Activated naive CD4-positive, alpha-beta T cell treated with anti-CD3 and anti-CD28 coated beads, Interleukin-2, amount 50 U/mL, for 72 hours (primary cell): ENCODE data around the gene TMEM200B. TPM values are rescaled to one million over a fixed set of nuclear protein-coding genes. Genes with fewer than 3 reads are reported as not detected.
"Not testable (repeated sequence)": the region's sequence is repeated elsewhere in the genome, so short reads cannot be mapped to it uniquely, and the experiment has no call there.

ENCODE experiments used
- ATAC-seq, 2 donors: fragments of 150-1000 bp; cut with Tn5 transposase; 2 replicates each; pipeline ENCODE4 v1.10.0; 2021; ENCODE audit warnings: mild to moderate bottlenecking in 2 of 2, moderate library complexity in 2 of 2
- DNase-seq, 2 donors: peaks; one replicate each; pipeline ENCODE4 v3.0.0; 2021 to 2022; ENCODE audit warnings: low spot score in 2 of 2
- H3K27ac Mint-ChIP-seq, 2 donors: one replicate each; pipeline ENCODE4 v1.8.0; 2022; ENCODE audit warnings: mild to moderate bottlenecking in 2 of 2, mixed read lengths in 2 of 2
- H3K36me3 Mint-ChIP-seq, 2 donors: one replicate each; pipeline ENCODE4 v1.8.0; 2022; ENCODE audit warnings: mixed read lengths in 2 of 2
- H3K9me3 Mint-ChIP-seq, 2 donors: one replicate each; pipeline ENCODE4 v1.8.0; 2022; ENCODE audit warnings: mixed read lengths in 2 of 2
- total RNA-seq, 2 donors: library from RNA; stranded (reverse); gene quantifications; one replicate each; pipeline ENCODE4 v1.2.3, GENCODE V29; 2022

TMEM200B gene
- total RNA-seq, 2 donors from 2014 or later: 0.43 to 4.0 TPM

GRCh38 chr1:29148656-29149491 is 25.2 kb upstream of the TMEM200B start:
- DNase-seq (no peak), ATAC-seq (no peak)
- Mint-ChIP-seq H3K27ac (peak overlapping the region in 1 of 2 donors; percentile 93), H3K36me3 (peaks cover 45 to 81% of the 10 kb centered on the region in 2 donors), H3K9me3 (peaks cover 0 to 11% of the 10 kb centered on the region in 2 donors)

GRCh38 chr1:29145739-29146437 is 22.2 kb upstream of the TMEM200B start:
- ATAC-seq: no peak
- H3K36me3 Mint-ChIP-seq: peaks cover 43 to 63% of the 10 kb centered on the region in 2 donors
- H3K27ac Mint-ChIP-seq: peak overlapping the region in 1 of 2 donors; percentile 0
- peaks cover 0 to 11% of the 10 kb centered on the region in 2 donors for H3K9me3 Mint-ChIP-seq
- no peak for DNase-seq

GRCh38 chr1:29144178-29144577 is 20.5 kb upstream of the TMEM200B start:
- DNase-seq: no peak
- ATAC-seq: peak in 1 of 2 donors; percentile 22
- Mint-ChIP-seq H3K9me3 (peaks cover 0 to 11% of the 10 kb centered on the region in 2 donors), H3K27ac (no peak overlapping the region), H3K36me3 (peaks cover 29 to 46% of the 10 kb centered on the region in 2 donors)

- Mint-ChIP-seq H3K9me3 (peaks cover 0 to 6% of the 10 kb centered on the region in 2 donors), H3K27ac (no peak overlapping the region), H3K36me3 (peaks cover 14 to 31% of the 10 kb centered on the region in 2 donors)
- DNase-seq (no peak), ATAC-seq (no peak)
These were observed 19.0 kb upstream of the TMEM200B start for GRCh38 chr1:29142714-29143113.

GRCh38 chr1:29136391-29136915 is 12.8 kb upstream of the TMEM200B start:
- no peaks in the 10 kb centered on the region for H3K36me3 Mint-ChIP-seq
- H3K27ac Mint-ChIP-seq: no peak overlapping the region
- ATAC-seq (no peak), DNase-seq (no peak)
- no peaks in the 10 kb centered on the region for H3K9me3 Mint-ChIP-seq

DNA sequence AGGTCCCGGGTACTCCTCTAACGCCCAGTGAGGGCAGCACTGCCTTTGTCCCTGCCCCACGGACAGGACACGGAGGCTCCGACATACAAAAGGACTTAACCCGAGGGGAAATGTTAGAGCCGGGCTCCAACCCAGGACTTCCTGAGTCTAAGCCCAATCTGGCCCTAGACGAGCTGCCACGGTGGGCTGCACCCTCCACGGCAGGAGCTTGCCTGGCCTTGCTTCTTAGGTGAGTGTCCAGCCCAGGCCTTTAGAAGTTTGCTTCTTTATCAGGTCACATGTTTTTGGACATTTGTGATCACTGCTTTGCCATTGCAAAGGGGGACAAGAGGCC is 11.0 kb upstream of the TMEM200B start:
- Mint-ChIP-seq H3K27ac (no peak overlapping the region), H3K36me3 (no peaks in the 10 kb centered on the region), H3K9me3 (no peaks in the 10 kb centered on the region)
- ATAC-seq (no peak), DNase-seq (no peak)

DNA sequence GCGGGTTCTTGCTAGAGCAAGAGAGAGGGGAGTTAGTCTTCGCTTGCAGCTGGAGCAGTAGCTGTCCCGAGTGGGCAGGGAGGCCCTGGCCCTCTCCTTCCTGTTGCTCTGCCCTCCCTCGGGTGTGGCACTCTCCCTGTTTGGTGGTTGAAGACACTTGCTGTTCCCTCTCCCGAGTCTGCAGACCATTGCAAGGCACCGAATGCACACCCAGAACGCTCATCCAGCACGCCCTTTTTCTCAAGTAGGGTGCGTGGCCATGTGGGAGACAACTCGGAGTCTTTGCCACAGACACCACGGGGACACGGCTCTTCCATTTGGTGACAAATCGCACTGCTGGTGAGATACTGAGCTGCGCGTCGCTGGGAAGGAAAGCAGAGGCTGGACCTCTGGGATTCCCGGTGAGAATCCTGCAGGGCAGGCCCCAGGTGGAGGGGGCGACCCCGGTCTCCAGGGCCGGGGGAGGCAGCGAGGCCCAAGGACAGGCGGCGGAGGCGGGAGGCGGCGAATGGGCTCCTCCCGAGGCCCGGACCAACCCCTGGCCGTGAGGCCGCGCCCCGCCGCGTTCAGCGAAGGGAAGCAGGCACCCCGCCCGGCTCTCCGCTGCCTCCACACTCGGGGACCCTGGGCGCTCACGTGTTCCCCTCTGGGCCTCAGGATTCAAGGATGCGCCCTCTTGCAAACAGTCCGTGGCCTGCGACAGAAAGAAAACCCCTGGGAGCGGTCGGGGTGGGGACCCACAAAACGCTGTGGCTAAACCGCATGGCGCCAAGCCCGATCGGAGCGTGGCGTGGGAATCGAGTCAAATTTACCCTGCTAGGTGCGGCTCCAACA is 10.4 kb upstream of the TMEM200B start:
- ATAC-seq: no peak
- DNase-seq: no peak
- no peaks in the 10 kb centered on the region for H3K36me3 Mint-ChIP-seq
- no peak overlapping the region for H3K27ac Mint-ChIP-seq
- H3K9me3 Mint-ChIP-seq: no peaks in the 10 kb centered on the region

DNA sequence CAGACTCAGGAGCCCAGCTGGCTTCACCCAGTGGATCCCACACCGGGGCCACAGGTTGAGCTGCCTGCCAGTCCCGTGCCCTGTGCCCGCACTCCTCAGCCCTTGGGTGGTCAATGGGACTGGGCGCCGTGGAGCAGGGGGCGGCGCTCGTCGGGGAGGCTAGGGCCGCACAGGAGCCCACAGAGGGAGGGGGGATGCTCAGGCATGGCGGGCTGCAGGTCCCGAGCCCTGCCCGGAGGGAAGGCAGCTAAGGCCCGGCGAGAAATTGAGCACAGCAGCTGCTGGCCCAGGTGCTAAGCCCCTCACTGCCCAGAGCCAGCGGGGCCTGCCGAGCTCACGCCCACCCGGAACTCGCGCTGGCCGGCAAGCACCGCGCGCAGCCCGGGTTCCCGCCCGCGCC is 7.4 kb upstream of the TMEM200B start:
- DNase-seq, H3K36me3 Mint-ChIP-seq, ATAC-seq, H3K27ac Mint-ChIP-seq, H3K9me3 Mint-ChIP-seq: not testable (repeated sequence)

GRCh38 chr1:29129916-29130315 is 6.2 kb upstream of the TMEM200B start:
- H3K36me3 Mint-ChIP-seq: no peaks in the 10 kb centered on the region
- no peak for DNase-seq
- ATAC-seq: no peak
- H3K27ac Mint-ChIP-seq: peak overlapping the region in 1 of 2 donors; percentile 50
- H3K9me3 Mint-ChIP-seq: no peaks in the 10 kb centered on the region

- H3K27ac Mint-ChIP-seq: no peak overlapping the region
- DNase-seq (no peak), ATAC-seq (no peak)
- H3K36me3 Mint-ChIP-seq: no peaks in the 10 kb centered on the region
- no peaks in the 10 kb centered on the region for H3K9me3 Mint-ChIP-seq
These were observed 5.0 kb upstream of the TMEM200B start for GRCh38 chr1:29128739-29129138.

GRCh38 chr1:29126198-29126597 is 2.5 kb upstream of the TMEM200B start:
- Mint-ChIP-seq H3K27ac (no peak overlapping the region), H3K36me3 (no peaks in the 10 kb centered on the region), H3K9me3 (no peaks in the 10 kb centered on the region)
- ATAC-seq (no peak), DNase-seq (no peak)

- Mint-ChIP-seq H3K36me3 (no peaks in the 10 kb centered on the region), H3K9me3 (no peaks in the 10 kb centered on the region), H3K27ac (no peak overlapping the region)
- DNase-seq: no peak
- ATAC-seq: no peak
These were observed 2.1 kb upstream of the TMEM200B start for GRCh38 chr1:29125788-29126187.

- H3K9me3 Mint-ChIP-seq: no peaks in the 10 kb centered on the region
- DNase-seq (no peak), ATAC-seq (no peak)
- no peaks in the 10 kb centered on the region for H3K36me3 Mint-ChIP-seq
- peak overlapping the region in 1 of 2 donors; percentile 32 for H3K27ac Mint-ChIP-seq
These were observed 1.5 kb upstream of the TMEM200B start for GRCh38 chr1:29125237-29125641.

DNA sequence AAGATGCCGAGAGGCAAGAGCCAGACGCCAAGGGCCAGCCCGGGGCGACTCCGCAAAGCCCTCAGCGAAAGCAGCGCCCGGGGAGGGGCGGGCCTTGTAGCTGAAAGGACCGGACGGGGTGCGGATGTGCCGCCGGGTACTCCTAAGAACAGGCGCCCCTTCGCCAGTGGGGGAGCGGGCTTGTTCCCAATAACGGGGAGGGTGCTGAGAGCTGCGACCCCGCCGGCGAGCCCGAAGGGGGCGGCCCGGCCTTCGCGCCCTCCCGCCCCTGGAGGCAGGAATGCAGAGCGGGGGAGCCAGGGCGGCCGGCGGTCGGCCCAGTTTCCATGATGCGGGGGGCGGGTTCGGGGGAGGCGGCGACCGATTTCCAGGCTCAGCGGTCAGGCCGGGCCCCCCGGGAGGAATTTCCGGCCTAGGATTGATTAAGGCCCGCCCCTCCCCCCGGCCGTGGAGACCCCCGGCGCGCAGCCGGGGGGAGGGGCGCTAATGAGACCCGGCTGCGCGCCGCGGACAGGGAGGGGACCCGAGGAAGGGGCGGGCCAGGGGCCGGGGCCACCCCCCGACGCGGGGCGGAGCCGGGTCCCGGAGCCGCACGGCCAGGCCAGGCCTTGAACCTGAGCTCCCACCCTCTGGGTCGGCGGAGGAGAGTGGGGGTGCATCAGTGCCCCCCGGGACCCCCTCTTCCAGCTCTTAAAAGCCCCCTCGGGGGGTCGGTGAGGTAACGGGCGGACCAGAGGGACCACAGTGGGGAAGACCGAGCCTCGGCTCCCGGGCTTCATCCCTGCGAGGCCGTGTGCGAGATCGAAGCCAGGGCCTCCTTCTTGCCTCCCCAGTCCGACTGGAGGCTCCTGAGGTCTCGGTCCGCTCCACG is 898 bp upstream of the TMEM200B start:
- no peak overlapping the region for H3K27ac Mint-ChIP-seq
- ATAC-seq: peak; percentile 53 to 62
- peak in 1 of 2 donors; percentile 73 for DNase-seq

DNA sequence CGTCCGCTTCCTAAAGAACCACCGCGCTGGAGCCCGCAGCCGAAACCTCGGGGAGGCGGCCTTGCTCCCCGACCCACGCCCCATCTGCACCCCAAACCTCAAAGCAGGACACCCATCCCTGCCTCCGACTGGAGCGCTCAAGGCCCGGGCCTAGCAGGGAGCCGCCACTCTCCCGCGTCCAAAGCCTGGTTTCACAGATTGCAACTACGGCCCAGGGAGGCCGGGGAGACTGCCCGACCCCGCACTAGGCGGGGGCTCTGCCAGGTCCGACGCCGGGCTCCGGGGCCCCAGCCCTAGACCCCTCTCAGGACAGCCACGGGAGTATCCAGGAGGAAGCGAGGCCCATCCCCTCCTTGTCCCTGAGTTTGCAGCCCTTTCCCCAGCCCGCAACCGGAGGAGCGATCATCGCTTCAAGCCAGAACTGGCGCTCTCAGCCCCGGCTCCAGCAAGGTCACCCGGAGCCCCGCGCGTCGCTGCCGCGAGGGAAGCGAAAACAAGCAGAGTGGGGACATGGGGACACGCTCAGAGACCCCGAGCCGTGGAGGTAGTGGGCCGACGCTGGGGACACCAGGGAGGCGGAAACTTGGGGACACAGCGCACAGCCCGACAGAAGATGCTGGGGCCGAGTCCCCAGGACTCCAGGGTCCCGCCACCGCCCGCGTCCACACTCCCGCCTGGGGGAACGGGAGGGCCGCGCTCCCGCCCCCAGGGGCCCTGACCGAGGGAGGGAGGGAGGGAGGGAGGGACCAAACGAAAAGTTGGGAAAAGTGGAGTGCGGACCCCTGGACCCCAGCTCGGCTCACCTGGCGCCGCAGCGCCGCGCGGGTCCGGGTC is 433 bp downstream of the TMEM200B start:
- Mint-ChIP-seq H3K9me3 (no peaks in the 10 kb centered on the region), H3K36me3 (no peaks in the 10 kb centered on the region), H3K27ac (peak overlapping the region in 1 of 2 donors; percentile 36)
- ATAC-seq (peak in 1 of 2 donors; percentile 12), DNase-seq (peak in 1 of 2 donors; percentile 49)

More for the DNA sequence above, 898 bp upstream of the TMEM200B start:
- Mint-ChIP-seq H3K9me3 (no peaks in the 10 kb centered on the region), H3K36me3 (no peaks in the 10 kb centered on the region)
